ENCODE data around the gene ZFYVE28.

GRCh38 chr4:2291705-2292645 lies 126.5 kb downstream of the ZFYVE28 start:
- no peak for TF ChIP-seq CTCF (IDR thresholded peaks at IDR 0.05)
- no peak for TF ChIP-seq EZH2 (IDR thresholded peaks at IDR 0.05)
- no peak for TF ChIP-seq EZH2phosphoT487 (IDR thresholded peaks at IDR 0.05)
